A673 (cell line): Measurements from ENCODE around the gene NLRP9.

Source experiments
- CTCF ChIP-seq: fragments of 300-800, 200-600 bp; sonication (generic); conservative IDR thresholded peaks from 2 replicates; pipeline ENCODE4 v1.5.1; 2017; ENCODE audit warnings: low read depth, mild to moderate bottlenecking, antibody characterized with exemption, low read length, moderate library complexity, mixed read lengths
- EZH2 ChIP-seq: fragments of 200-600 bp; sonication (generic); IDR thresholded peaks from 2 replicates; pipeline ENCODE4 v1.6.1; 2017; ENCODE audit warnings: borderline replicate concordance, low read depth, mild to moderate bottlenecking, mixed read lengths, antibody characterized with exemption, low read length; ENCODE audit not compliant: poor library complexity, severe bottlenecking

- TF ChIP-seq CTCF (no peak), EZH2 (no peak)
These were observed 28.3 kb upstream of the NLRP9 start for GRCh38 chr19:55766466-55766865.
